Measurements from ENCODE around the gene CCDC88C.

- TF ChIP-seq POLR2A (IDR thresholded peaks at IDR 0.05) (no peak), CTCF (IDR thresholded peaks at IDR 0.05) (no peak)
Measured at GRCh38 chr14:91315844-91316267, 101.8 kb downstream of the CCDC88C start.
